ENCODE measurements around the gene LRMDA. TPM values are rescaled to one million over a fixed set of nuclear protein-coding genes. Genes with fewer than 3 reads are reported as not detected.

The LRMDA gene
- total and polyA plus RNA-seq, 2 of the 8 experiments (the other 6 are each of a cell fraction or from before 2014, with no cell fraction given) = 0.86 to 2.8 TPM

GRCh38 chr10:75470901-75471300 lies 39.5 kb downstream of the LRMDA start (continued):
- TF ChIP-seq RFX5 (IDR thresholded peaks at IDR 0.05; ENCODE audit: borderline replicate concordance, low read depth, low read length) (no peak), CREB1 (IDR thresholded peaks at IDR 0.05) (no peak), CBX8 (IDR thresholded peaks at IDR 0.05; ENCODE audit: borderline replicate concordance, low read depth, low read length) (no peak), BACH1 (IDR thresholded peaks at IDR 0.05; ENCODE audit: low read length) (no peak)
- TF ChIP-seq, protein P1, sequence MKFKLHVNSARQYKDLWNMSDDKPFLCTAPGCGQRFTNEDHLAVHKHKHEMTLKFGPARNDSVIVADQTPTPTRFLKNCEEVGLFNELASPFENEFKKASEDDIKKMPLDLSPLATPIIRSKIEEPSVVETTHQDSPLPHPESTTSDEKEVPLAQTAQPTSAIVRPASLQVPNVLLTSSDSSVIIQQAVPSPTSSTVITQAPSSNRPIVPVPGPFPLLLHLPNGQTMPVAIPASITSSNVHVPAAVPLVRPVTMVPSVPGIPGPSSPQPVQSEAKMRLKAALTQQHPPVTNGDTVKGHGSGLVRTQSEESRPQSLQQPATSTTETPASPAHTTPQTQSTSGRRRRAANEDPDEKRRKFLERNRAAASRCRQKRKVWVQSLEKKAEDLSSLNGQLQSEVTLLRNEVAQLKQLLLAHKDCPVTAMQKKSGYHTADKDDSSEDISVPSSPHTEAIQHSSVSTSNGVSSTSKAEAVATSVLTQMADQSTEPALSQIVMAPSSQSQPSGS (IDR thresholded peaks at IDR 0.05; ENCODE audit: low read length) = no peak
